ENCODE measurements around the gene STAU1.

STAU1 gene

GRCh38 chr20:49091762-49092161, 96.4 kb downstream of the STAU1 start:
- TF ChIP-seq MAX (IDR thresholded peaks at IDR 0.05) (no peak), RAD21 (IDR thresholded peaks at IDR 0.05; ENCODE audit: low read depth) (no peak), TEAD4 (IDR thresholded peaks at IDR 0.05) (no peak), EP300 (IDR thresholded peaks at IDR 0.05; ENCODE audit: borderline replicate concordance) (no peak)

GRCh38 chr20:49091104-49091503, 97.0 kb downstream of the STAU1 start:
- TF ChIP-seq USF1 (IDR thresholded peaks at IDR 0.05) (no peak), CREB1 (IDR thresholded peaks at IDR 0.05; ENCODE audit: low read depth) (no peak), TCF12 (IDR thresholded peaks at IDR 0.05; ENCODE audit: low read depth) (no peak), CEBPB (IDR thresholded peaks at IDR 0.05) (no peak), EP300 (IDR thresholded peaks at IDR 0.05; ENCODE audit: borderline replicate concordance) (no peak), EGR1 (IDR thresholded peaks at IDR 0.05) (no peak), NFIC (IDR thresholded peaks at IDR 0.05) (no peak), YY1 (IDR thresholded peaks at IDR 0.05; ENCODE audit: low read depth) (no peak), FOXM1 (IDR thresholded peaks at IDR 0.05; ENCODE audit: borderline replicate concordance, low read depth) (no peak), TEAD4 (IDR thresholded peaks at IDR 0.05) (no peak), RAD21 (IDR thresholded peaks at IDR 0.05; ENCODE audit: low read depth) (no peak), ZBTB7A (IDR thresholded peaks at IDR 0.05; ENCODE audit: low read depth) (no peak), MAX (IDR thresholded peaks at IDR 0.05) (no peak), TAF1 (IDR thresholded peaks at IDR 0.05; ENCODE audit: low read depth) (no peak)
- TF ChIP-seq, protein P1, sequence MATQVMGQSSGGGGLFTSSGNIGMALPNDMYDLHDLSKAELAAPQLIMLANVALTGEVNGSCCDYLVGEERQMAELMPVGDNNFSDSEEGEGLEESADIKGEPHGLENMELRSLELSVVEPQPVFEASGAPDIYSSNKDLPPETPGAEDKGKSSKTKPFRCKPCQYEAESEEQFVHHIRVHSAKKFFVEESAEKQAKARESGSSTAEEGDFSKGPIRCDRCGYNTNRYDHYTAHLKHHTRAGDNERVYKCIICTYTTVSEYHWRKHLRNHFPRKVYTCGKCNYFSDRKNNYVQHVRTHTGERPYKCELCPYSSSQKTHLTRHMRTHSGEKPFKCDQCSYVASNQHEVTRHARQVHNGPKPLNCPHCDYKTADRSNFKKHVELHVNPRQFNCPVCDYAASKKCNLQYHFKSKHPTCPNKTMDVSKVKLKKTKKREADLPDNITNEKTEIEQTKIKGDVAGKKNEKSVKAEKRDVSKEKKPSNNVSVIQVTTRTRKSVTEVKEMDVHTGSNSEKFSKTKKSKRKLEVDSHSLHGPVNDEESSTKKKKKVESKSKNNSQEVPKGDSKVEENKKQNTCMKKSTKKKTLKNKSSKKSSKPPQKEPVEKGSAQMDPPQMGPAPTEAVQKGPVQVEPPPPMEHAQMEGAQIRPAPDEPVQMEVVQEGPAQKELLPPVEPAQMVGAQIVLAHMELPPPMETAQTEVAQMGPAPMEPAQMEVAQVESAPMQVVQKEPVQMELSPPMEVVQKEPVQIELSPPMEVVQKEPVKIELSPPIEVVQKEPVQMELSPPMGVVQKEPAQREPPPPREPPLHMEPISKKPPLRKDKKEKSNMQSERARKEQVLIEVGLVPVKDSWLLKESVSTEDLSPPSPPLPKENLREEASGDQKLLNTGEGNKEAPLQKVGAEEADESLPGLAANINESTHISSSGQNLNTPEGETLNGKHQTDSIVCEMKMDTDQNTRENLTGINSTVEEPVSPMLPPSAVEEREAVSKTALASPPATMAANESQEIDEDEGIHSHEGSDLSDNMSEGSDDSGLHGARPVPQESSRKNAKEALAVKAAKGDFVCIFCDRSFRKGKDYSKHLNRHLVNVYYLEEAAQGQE (IDR thresholded peaks at IDR 0.05; ENCODE audit: low read depth) = no peak

DNA sequence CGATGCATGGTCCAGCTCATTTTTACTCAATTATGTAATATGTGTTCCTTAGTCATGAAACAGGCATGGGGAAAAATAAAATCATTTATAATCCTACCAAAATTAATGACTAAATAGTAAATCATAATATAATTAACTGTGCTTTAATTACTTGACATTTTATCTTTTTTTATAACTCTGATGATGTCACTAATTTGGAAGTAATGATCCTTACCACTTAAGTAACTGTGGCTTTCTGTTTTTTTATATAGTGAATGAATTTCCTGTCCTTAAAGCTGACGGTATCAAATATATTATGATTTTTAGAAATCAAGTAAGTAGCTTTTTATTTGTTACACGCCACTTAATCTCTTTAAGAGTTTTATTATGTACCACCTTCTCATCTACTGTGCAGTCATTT, 109.8 kb downstream of the STAU1 start:
- TF ChIP-seq NFIC (IDR thresholded peaks at IDR 0.05) (no peak), MAX (IDR thresholded peaks at IDR 0.05) (no peak), RAD21 (IDR thresholded peaks at IDR 0.05; ENCODE audit: low read depth) (no peak), ZBTB7A (IDR thresholded peaks at IDR 0.05; ENCODE audit: low read depth) (no peak), FOXM1 (IDR thresholded peaks at IDR 0.05; ENCODE audit: borderline replicate concordance, low read depth) (no peak), EGR1 (IDR thresholded peaks at IDR 0.05) (no peak), TEAD4 (IDR thresholded peaks at IDR 0.05) (no peak), YY1 (IDR thresholded peaks at IDR 0.05; ENCODE audit: low read depth) (no peak), TCF12 (IDR thresholded peaks at IDR 0.05; ENCODE audit: low read depth) (no peak), CEBPB (IDR thresholded peaks at IDR 0.05) (no peak), TAF1 (IDR thresholded peaks at IDR 0.05; ENCODE audit: low read depth) (no peak), USF1 (IDR thresholded peaks at IDR 0.05) (no peak), EP300 (IDR thresholded peaks at IDR 0.05; ENCODE audit: borderline replicate concordance) (no peak)
- TF ChIP-seq, protein P1 (IDR thresholded peaks at IDR 0.05; ENCODE audit: low read depth) = no peak

GRCh38 chr20:49074521-49074920, 113.6 kb downstream of the STAU1 start:
- TF ChIP-seq TEAD4 (IDR thresholded peaks at IDR 0.05) (no peak), EP300 (IDR thresholded peaks at IDR 0.05; ENCODE audit: borderline replicate concordance) (no peak), NFIC (IDR thresholded peaks at IDR 0.05) (no peak), RAD21 (IDR thresholded peaks at IDR 0.05; ENCODE audit: low read depth) (no peak), YY1 (IDR thresholded peaks at IDR 0.05; ENCODE audit: low read depth) (no peak), USF1 (IDR thresholded peaks at IDR 0.05) (no peak), TCF12 (IDR thresholded peaks at IDR 0.05; ENCODE audit: low read depth) (no peak), MAX (IDR thresholded peaks at IDR 0.05) (no peak), CREB1 (IDR thresholded peaks at IDR 0.05; ENCODE audit: low read depth) (no peak), FOXM1 (IDR thresholded peaks at IDR 0.05; ENCODE audit: borderline replicate concordance, low read depth) (no peak), TAF1 (IDR thresholded peaks at IDR 0.05; ENCODE audit: low read depth) (no peak), CEBPB (IDR thresholded peaks at IDR 0.05) (no peak), ZBTB7A (IDR thresholded peaks at IDR 0.05; ENCODE audit: low read depth) (no peak), EGR1 (IDR thresholded peaks at IDR 0.05) (no peak)
- TF ChIP-seq, protein P1 (IDR thresholded peaks at IDR 0.05; ENCODE audit: low read depth) = no peak
